ENCODE measurements around the gene MRAP2. TPM values are rescaled to one million over a fixed set of nuclear protein-coding genes. Genes with fewer than 3 reads are reported as not detected.

The MRAP2 gene
- total RNA-seq, 1 donor from 2014 or later, result 0.26 TPM

- Histone ChIP-seq H3K36me3 (ENCODE audit: control insufficient read depth, insufficient read depth, low read length) (no peaks in the 10 kb centered on the region), H3K27me3 (ENCODE audit: control insufficient read depth, insufficient read depth, low read length) (no peaks in the 10 kb centered on the region), H3K4me3 (ENCODE audit: low read depth, low read length) (no peak overlapping the region)
- DNase-seq (ENCODE audit: low read depth) (no peak), FAIRE-seq (no peak)
- TF ChIP-seq CTCF (IDR thresholded peaks at IDR 0.05; ENCODE audit: insufficient read depth, low read length, severe bottlenecking), result no peak
Measured at GRCh38 chr6:84001119-84001518, 32.5 kb upstream of the MRAP2 start.

GRCh38 chr6:84002226-84002625 lies 31.3 kb upstream of the MRAP2 start:
- Histone ChIP-seq H3K36me3 (ENCODE audit: control insufficient read depth, insufficient read depth, low read length) (no peaks in the 10 kb centered on the region), H3K4me3 (ENCODE audit: low read depth, low read length) (no peak overlapping the region), H3K27me3 (ENCODE audit: control insufficient read depth, insufficient read depth, low read length) (no peaks in the 10 kb centered on the region)
- no peak for TF ChIP-seq CTCF (IDR thresholded peaks at IDR 0.05; ENCODE audit: insufficient read depth, low read length, severe bottlenecking)
- FAIRE-seq, result no peak
- no peak for DNase-seq (ENCODE audit: low read depth)

- H3K4me3 ChIP-seq (ENCODE audit: low read depth, low read length), result no peak overlapping the region
- DNase-seq (ENCODE audit: low read depth) (no peak), FAIRE-seq (no peak)
- no peak for TF ChIP-seq CTCF (IDR thresholded peaks at IDR 0.05; ENCODE audit: insufficient read depth, low read length, severe bottlenecking)
- no peaks in the 10 kb centered on the region for H3K27me3 ChIP-seq (ENCODE audit: control insufficient read depth, insufficient read depth, low read length)
- H3K36me3 ChIP-seq (ENCODE audit: control insufficient read depth, insufficient read depth, low read length), result no peaks in the 10 kb centered on the region
Measured at GRCh38 chr6:84003131-84003530, 30.4 kb upstream of the MRAP2 start.

- FAIRE-seq, result no peak
- Histone ChIP-seq H3K4me3 (ENCODE audit: low read depth, low read length) (no peak overlapping the region), H3K36me3 (ENCODE audit: control insufficient read depth, insufficient read depth, low read length) (no peaks in the 10 kb centered on the region)
Measured at GRCh38 chr6:84003654-84004053, 29.9 kb upstream of the MRAP2 start.

GRCh38 chr6:84007871-84008270 lies 25.7 kb upstream of the MRAP2 start:
- TF ChIP-seq CTCF (IDR thresholded peaks at IDR 0.05; ENCODE audit: insufficient read depth, low read length, severe bottlenecking), result no peak
- Histone ChIP-seq H3K4me3 (ENCODE audit: low read depth, low read length) (no peak overlapping the region), H3K36me3 (ENCODE audit: control insufficient read depth, insufficient read depth, low read length) (no peaks in the 10 kb centered on the region), H3K27me3 (ENCODE audit: control insufficient read depth, insufficient read depth, low read length) (no peaks in the 10 kb centered on the region)
- FAIRE-seq, result no peak
- DNase-seq (ENCODE audit: low read depth), result no peak

More at GRCh38 chr6:84003654-84004053, 29.9 kb upstream of the MRAP2 start:
- no peaks in the 10 kb centered on the region for H3K27me3 ChIP-seq (ENCODE audit: control insufficient read depth, insufficient read depth, low read length)
- DNase-seq (ENCODE audit: low read depth), result no peak
- TF ChIP-seq CTCF (IDR thresholded peaks at IDR 0.05; ENCODE audit: insufficient read depth, low read length, severe bottlenecking), result no peak

- no peaks in the 10 kb centered on the region for H3K27me3 ChIP-seq (ENCODE audit: control insufficient read depth, insufficient read depth, low read length)
- FAIRE-seq (no peak), DNase-seq (ENCODE audit: low read depth) (no peak)
- no peak overlapping the region for H3K4me3 ChIP-seq (ENCODE audit: low read depth, low read length)
- no peak for TF ChIP-seq CTCF (IDR thresholded peaks at IDR 0.05; ENCODE audit: insufficient read depth, low read length, severe bottlenecking)
- H3K36me3 ChIP-seq (ENCODE audit: control insufficient read depth, insufficient read depth, low read length), result no peaks in the 10 kb centered on the region
Measured at GRCh38 chr6:84013354-84013753, 20.2 kb upstream of the MRAP2 start.
